H1 (cell line): ENCODE results near the gene CDR2. TPM values are rescaled to one million over a fixed set of nuclear protein-coding genes. Genes with fewer than 3 reads are reported as not detected.

Experiments
- CTCF ChIA-PET: fragments of 300-600 bp; sonication (Branson Sonifier 250); formaldehyde crosslinking; loops from one replicate; lab custom pipeline; 2021; ENCODE audit not compliant: partially characterized antibody; lab: Charles Lee
- POLR2A ChIA-PET: fragments of 300-600 bp; sonication (Branson Sonifier 250); formaldehyde crosslinking; loops from one replicate; lab custom pipeline; 2021; ENCODE audit warnings: inconsistent platforms; ENCODE audit not compliant: partially characterized antibody; lab: Charles Lee
- DNase-seq, 2 experiments: peaks; one replicate each; pipeline versions ENCODE4 v3.0.0 to v3.0.0-alpha.2; 2010 to 2022; ENCODE audit warnings: low spot score in 2 of 2, low read depth in 1 of 2, mixed read lengths in 1 of 2
- FAIRE-seq: peaks from 2 replicates; lab custom pipeline; 2011; peaks lifted over from hg19 to GRCh38; lab: Jason Lieb, UNC
- H2AFZ ChIP-seq: 2 replicates; pipeline ENCODE4 v1.8.1; 2012; ENCODE audit warnings: low read length, inconsistent platforms
- H2AK5ac ChIP-seq: 2 replicates; pipeline ENCODE4 v1.6.1; 2013; ENCODE audit warnings: low read depth, low read length
- H2BK120ac ChIP-seq: replicated peaks from 2 replicates; pipeline ENCODE3; 2013; ENCODE audit warnings: low read depth, low read length, inconsistent platforms
- H2BK12ac ChIP-seq: 2 replicates; pipeline ENCODE4 v1.6.1; 2013; ENCODE audit warnings: low read depth, low read length
- H2BK15ac ChIP-seq: 2 replicates; pipeline ENCODE4 v1.6.1; 2013; ENCODE audit warnings: low read length
- H2BK20ac ChIP-seq: 2 replicates; pipeline ENCODE4 v1.6.1; 2013; ENCODE audit warnings: low read length
- H2BK5ac ChIP-seq: 2 replicates; pipeline ENCODE4 v1.6.1; 2013; ENCODE audit warnings: low read depth, low read length
- H3K14ac ChIP-seq: 2 replicates; pipeline ENCODE4 v1.6.1; 2013; ENCODE audit warnings: inconsistent platforms; ENCODE audit not compliant: insufficient read length
- H3K18ac ChIP-seq: 2 replicates; pipeline ENCODE4 v1.6.1; 2013; ENCODE audit warnings: low read length; ENCODE audit errors: extremely low read depth
- H3K23ac ChIP-seq: 2 replicates; pipeline ENCODE4 v1.6.1; 2013; ENCODE audit warnings: inconsistent platforms; ENCODE audit not compliant: insufficient read length
- H3K23me2 ChIP-seq: 2 replicates; pipeline ENCODE4 v1.6.1; 2013; ENCODE audit warnings: low read depth, low read length
- H3K27ac ChIP-seq: 2 replicates; pipeline ENCODE4 v1.6.1; 2011; ENCODE audit warnings: low read depth, low read length, inconsistent platforms
- H3K27me3 ChIP-seq, 4 experiments: replicated peaks in 1 of 4; 1 replicate in 1 of 4; 2 replicates in 3 of 4; pipeline versions ENCODE4 v1.6.1 to v1.8.1; 2011 to 2013; ENCODE audit warnings: low read length in 3 of 4, mild to moderate bottlenecking in 3 of 4, inconsistent platforms in 2 of 4, mixed read lengths in 2 of 4, moderate library complexity in 1 of 4; ENCODE audit not compliant: control insufficient read depth in 3 of 4, insufficient read depth in 3 of 4; ENCODE audit errors: extremely low read depth in 1 of 4
- H3K36me3 ChIP-seq, 4 experiments: 2 replicates each; pipeline versions ENCODE4 v1.6.1 to v1.8.1; 2011 to 2013; ENCODE audit warnings: mild to moderate bottlenecking in 4 of 4, low read length in 3 of 4, moderate library complexity in 2 of 4, control low read depth in 1 of 4, inconsistent platforms in 1 of 4; ENCODE audit not compliant: insufficient read depth in 4 of 4, control insufficient read depth in 2 of 4
- H3K4ac ChIP-seq: replicated peaks from 2 replicates; pipeline ENCODE3; 2013; ENCODE audit warnings: low read length, low read depth, mixed read lengths, inconsistent platforms; ENCODE audit not compliant: insufficient read length
- H3K4me1 ChIP-seq, 4 experiments: replicated peaks in 1 of 4; 1 replicate in 1 of 4; 2 replicates in 3 of 4; pipeline versions ENCODE4 v1.6.1 to v1.8.1; 2011 to 2013; ENCODE audit warnings: low read length in 3 of 4, inconsistent platforms in 2 of 4, mixed read lengths in 1 of 4; ENCODE audit not compliant: insufficient read depth in 4 of 4, control insufficient read depth in 3 of 4
- H3K4me2 ChIP-seq, 2 experiments: 2 replicates each; pipeline versions ENCODE4 v1.6.1 to v1.8.1; 2011 to 2013; ENCODE audit warnings: low read depth in 2 of 2, low read length in 2 of 2, control low read depth in 1 of 2, inconsistent platforms in 1 of 2, mild to moderate bottlenecking in 1 of 2; ENCODE audit not compliant: insufficient read depth in 1 of 2
- H3K4me3 ChIP-seq, 4 experiments: fragments of 200-600, 300-600 bp in 1 of 4; sonication (generic), shearing (Covaris generic), sonication (Bioruptor Twin) in 1 of 4; 2 replicates each; pipeline versions ENCODE4 v1.5.1 to v1.8.1; 2011 to 2016; ENCODE audit warnings: low read length in 4 of 4, low read depth in 3 of 4, control low read depth in 2 of 4, inconsistent platforms in 2 of 4, mild to moderate bottlenecking in 2 of 4, mixed read lengths in 1 of 4, moderate library complexity in 1 of 4; ENCODE audit not compliant: insufficient read depth in 2 of 4; ENCODE audit errors: extremely low read depth in 1 of 4
- H3K56ac ChIP-seq: replicated peaks from 2 replicates; pipeline ENCODE3; 2013; ENCODE audit warnings: low read depth, mild to moderate bottlenecking, mixed read lengths, low read length, inconsistent platforms; ENCODE audit not compliant: insufficient read length
- H3K79me1 ChIP-seq: 2 replicates; pipeline ENCODE4 v1.6.1; 2013; ENCODE audit warnings: low read depth, low read length, control low read depth
- H3K79me2 ChIP-seq, 2 experiments: 2 replicates each; pipeline versions ENCODE4 v1.6.1 to v1.8.1; 2012 to 2013; ENCODE audit warnings: low read length in 2 of 2, mild to moderate bottlenecking in 2 of 2, inconsistent platforms in 1 of 2; ENCODE audit not compliant: insufficient read depth in 2 of 2, control insufficient read depth in 1 of 2
- H3K9ac ChIP-seq, 4 experiments: replicated peaks in 1 of 4; 1 replicate in 1 of 4; 2 replicates in 3 of 4; pipeline versions ENCODE4 v1.6.1 to v1.8.1; 2011 to 2013; ENCODE audit warnings: low read depth in 3 of 4, low read length in 3 of 4, control low read depth in 2 of 4, mild to moderate bottlenecking in 2 of 4, moderate library complexity in 2 of 4, inconsistent platforms in 1 of 4; ENCODE audit errors: extremely low read depth in 1 of 4
- H3K9me3 ChIP-seq, 2 experiments: 2 replicates each; pipeline versions ENCODE4 v1.6.1 to v1.8.1; 2012 to 2013; ENCODE audit warnings: mild to moderate bottlenecking in 2 of 2, moderate library complexity in 2 of 2, control low read depth in 1 of 2, inconsistent platforms in 1 of 2, low read depth in 1 of 2, low read length in 1 of 2, mixed read lengths in 1 of 2; ENCODE audit not compliant: insufficient read depth in 2 of 2
- H4K20me1 ChIP-seq, 2 experiments: replicated peaks in 1 of 2; 2 replicates each; pipeline versions ENCODE3 to v1.8.1; 2011 to 2013; ENCODE audit warnings: inconsistent platforms in 2 of 2, low read length in 2 of 2, mild to moderate bottlenecking in 1 of 2; ENCODE audit not compliant: insufficient read depth in 2 of 2, control insufficient read depth in 1 of 2
- H4K5ac ChIP-seq: 2 replicates; pipeline ENCODE4 v1.6.1; 2013; ENCODE audit warnings: low read length, low read depth, mixed read lengths, inconsistent platforms; ENCODE audit not compliant: insufficient read length
- H4K8ac ChIP-seq: 2 replicates; pipeline ENCODE4 v1.8.0; 2013; ENCODE audit warnings: mild to moderate bottlenecking, moderate library complexity, low read length, inconsistent platforms; ENCODE audit not compliant: insufficient read depth; ENCODE audit errors: extremely low read depth
- H4K91ac ChIP-seq: replicated peaks from 2 replicates; pipeline ENCODE3; 2013; ENCODE audit warnings: low read length, mixed read lengths, inconsistent platforms; ENCODE audit not compliant: insufficient read length
- BACH1 ChIP-seq: IDR thresholded peaks from 2 replicates; pipeline ENCODE4 v1.6.1; 2012; ENCODE audit warnings: low read length, improper control_type of control experiment
- BRCA1 ChIP-seq: IDR thresholded peaks from 2 replicates; pipeline ENCODE4 v1.6.1; 2012; ENCODE audit warnings: low read depth, low read length, improper control_type of control experiment
- EGR1 ChIP-seq: IDR thresholded peaks from 2 replicates; pipeline ENCODE4 v1.6.1; 2011; ENCODE audit warnings: low read depth, low read length, borderline replicate concordance
- HDAC2 ChIP-seq, 2 experiments: fragments of 300-600 bp in 1 of 2; sonication (generic) in 1 of 2; IDR thresholded peaks; 2 replicates each; pipeline ENCODE4 v1.6.1; 2011 to 2012; ENCODE audit warnings: low read depth in 2 of 2, low read length in 2 of 2, mild to moderate bottlenecking in 2 of 2, moderate library complexity in 2 of 2, borderline replicate concordance in 1 of 2, inconsistent platforms in 1 of 2
- MAX ChIP-seq: IDR thresholded peaks from 2 replicates; pipeline ENCODE4 v1.6.1; 2012; ENCODE audit warnings: inconsistent platforms
- RFX5 ChIP-seq: IDR thresholded peaks from 2 replicates; pipeline ENCODE4 v1.6.1; 2011; ENCODE audit warnings: low read depth, low read length, improper control_type of control experiment, borderline replicate concordance
- RNF2 ChIP-seq: fragments of 200-900, 300-1000 bp; sonication (generic); IDR thresholded peaks from 2 replicates; pipeline ENCODE4 v1.7.1; 2016; ENCODE audit warnings: borderline replicate concordance, low read depth, mild to moderate bottlenecking, antibody characterized with exemption, low read length; ENCODE audit not compliant: poor library complexity, severe bottlenecking; ENCODE audit errors: missing control alignments
- SIRT6 ChIP-seq: IDR thresholded peaks from one replicate; pipeline ENCODE4 v1.7.1; 2012; ENCODE audit warnings: low read length, inconsistent platforms
- SP1 ChIP-seq: IDR thresholded peaks from 2 replicates; pipeline ENCODE4 v1.6.1; 2011; ENCODE audit warnings: low read depth, low read length
- SP2 ChIP-seq: IDR thresholded peaks from 2 replicates; pipeline ENCODE4 v1.6.1; 2012; ENCODE audit warnings: mild to moderate bottlenecking, low read length, inconsistent platforms
- polyA plus RNA-seq, 7 experiments: library from polyadenylated mRNA; depleted of rRNA in 3 of 7; stranded (reverse) in 5 of 7; unstranded in 2 of 7; fragments of >200 nt in 5 of 7; fragments of 200-250 nt in 2 of 7; gene quantifications; 1 replicate in 5 of 7; 2 replicates in 1 of 7; 4 replicates in 1 of 7; pipeline versions ENCODE4 v1.2.1 to v1.2.3, GENCODE V29; 2011 to 2013; ENCODE audit warnings: missing spikeins in 2 of 7, mixed read lengths in 2 of 7
- total RNA-seq: library from RNA; stranded (reverse); fragmentation: NEBNext Ultra II Directional; extraction: Animal tissue kit (Norgen Biotek cat#: 25700); gene quantifications from 2 replicates; pipeline ENCODE4 v1.2.1, GENCODE V29; 2021
- TF ChIP-seq, protein P1 (sequence below): IDR thresholded peaks from 2 replicates; pipeline ENCODE4 v1.6.1; 2012; ENCODE audit warnings: inconsistent platforms
- TF ChIP-seq, protein P2 (sequence below): IDR thresholded peaks from 2 replicates; pipeline ENCODE4 v1.6.1; 2011; ENCODE audit warnings: low read depth, mild to moderate bottlenecking, low read length; ENCODE audit not compliant: insufficient read depth

CDR2 gene
- total and polyA plus RNA-seq, 2 of the 8 experiments (the other 6 are each of a cell fraction or from before 2014, with no cell fraction given) = 16.3 to 34.9 TPM

DNA sequence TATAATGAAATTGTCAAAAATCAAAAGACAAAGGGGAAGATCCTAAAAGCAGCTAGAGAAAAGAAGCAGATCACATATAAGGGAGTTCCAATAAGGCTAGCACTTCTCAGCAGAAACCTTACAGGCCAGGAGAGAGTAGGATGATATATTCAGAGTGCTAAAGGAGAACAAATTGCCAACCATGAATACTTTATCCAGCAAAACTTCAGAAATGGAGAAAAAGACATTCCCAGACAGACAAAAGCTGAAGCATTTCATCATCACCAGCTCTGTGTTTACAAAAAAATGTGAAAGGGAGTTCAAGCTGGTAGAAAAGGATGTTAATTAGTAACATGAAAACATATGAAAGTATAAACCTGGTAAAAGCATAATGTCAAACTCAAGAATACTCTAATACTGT is 37.4 kb downstream of the CDR2 start:
- H3K23ac ChIP-seq = no peak overlapping the region
- FAIRE-seq = no peak
- TF ChIP-seq SP1 (no peak), SP2 (no peak), RNF2 (no peak), BACH1 (no peak), EGR1 (no peak), BRCA1 (no peak), SIRT6 (no peak), RFX5 (no peak), HDAC2 (IDR thresholded peaks at IDR 0.05; ENCODE audit: borderline replicate concordance in 1 of 2, low read depth in 2 of 2, low read length in 2 of 2) (no peak), MAX (no peak)
- TF ChIP-seq, protein P1, sequence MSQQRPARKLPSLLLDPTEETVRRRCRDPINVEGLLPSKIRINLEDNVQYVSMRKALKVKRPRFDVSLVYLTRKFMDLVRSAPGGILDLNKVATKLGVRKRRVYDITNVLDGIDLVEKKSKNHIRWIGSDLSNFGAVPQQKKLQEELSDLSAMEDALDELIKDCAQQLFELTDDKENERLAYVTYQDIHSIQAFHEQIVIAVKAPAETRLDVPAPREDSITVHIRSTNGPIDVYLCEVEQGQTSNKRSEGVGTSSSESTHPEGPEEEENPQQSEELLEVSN = no peak
- TF ChIP-seq, protein P2, sequence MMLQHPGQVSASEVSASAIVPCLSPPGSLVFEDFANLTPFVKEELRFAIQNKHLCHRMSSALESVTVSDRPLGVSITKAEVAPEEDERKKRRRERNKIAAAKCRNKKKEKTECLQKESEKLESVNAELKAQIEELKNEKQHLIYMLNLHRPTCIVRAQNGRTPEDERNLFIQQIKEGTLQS = no peak

More for the DNA sequence above, 37.4 kb downstream of the CDR2 start:
- Histone ChIP-seq H3K23me2 (no peaks in the 10 kb centered on the region), H3K4me1 (no peaks in the 10 kb centered on the region), H2BK12ac (no peak overlapping the region), H3K14ac (no peak overlapping the region), H3K79me2 (no peaks in the 10 kb centered on the region), H3K27me3 (no peaks in the 10 kb centered on the region), H4K91ac (no peak overlapping the region), H2BK15ac (no peak overlapping the region), H3K36me3 (peaks cover 7 to 44% (median 31%) of the 10 kb centered on the region in 4 experiments; a peak in 6 of 8 replicates), H2BK20ac (no peak overlapping the region), H3K9ac (no peak overlapping the region), H3K4ac (no peak overlapping the region), H2AK5ac (no peak overlapping the region), H3K27ac (no peak overlapping the region), H4K8ac (no peak overlapping the region), H4K20me1 (no peaks in the 10 kb centered on the region), H3K18ac (no peak overlapping the region), H3K79me1 (peaks cover 2% of the 10 kb centered on the region; the same call in 1 of the 2 replicates), H3K9me3 (peaks cover 8 to 9% of the 10 kb centered on the region in 2 experiments; a peak in 2 of 4 replicates), H4K5ac (no peak overlapping the region), H2BK120ac (no peak overlapping the region), H3K4me2 (no peak overlapping the region), H3K4me3 (no peak overlapping the region), H2BK5ac (no peak overlapping the region), H3K56ac (no peak overlapping the region), H2AFZ (no peak overlapping the region)
- ChIA-PET POLR2A (interaction anchor here (0.6 to 1.4 kb wide), 5 partner anchors 8 to 100 kb away, joined by 3 to 5 read pairs (median 3); no protein-coding TSS in a partner anchor), CTCF (interaction anchor here (0.6 to 1.8 kb wide), 3 partner anchors 11 to 19 kb away, joined by 3 to 7 read pairs (median 6); no protein-coding TSS in a partner anchor)
- no peak for DNase-seq
